HepG2 (cell line): ENCODE measurements around the gene FBXO2. TPM values are rescaled to one million over a fixed set of nuclear protein-coding genes. Genes with fewer than 3 reads are reported as not detected.
A peak's percentile ranks its signal among the peaks of the same experiment; 100 is the strongest.

Experiments
- DNMT1 ChIP-seq: sonication (generic); formaldehyde crosslinking; IDR thresholded peaks from 2 replicates; pipeline ENCODE4 v1.5.1; 2020; ENCODE audit warnings: mild to moderate bottlenecking, missing genetic modification reagents
- GATAD2A ChIP-seq: IDR thresholded peaks from 2 replicates; pipeline ENCODE4 v1.6.1; 2016
- HNF4A ChIP-seq: sonication (generic); formaldehyde crosslinking; IDR thresholded peaks from 2 replicates; pipeline ENCODE4 v1.4.0; 2020; ENCODE audit warnings: missing genetic modification reagents
- MLLT10 ChIP-seq: sonication (generic); formaldehyde crosslinking; IDR thresholded peaks from 2 replicates; pipeline ENCODE4 v1.4.0; 2020; ENCODE audit warnings: missing genetic modification reagents
- MYNN ChIP-seq: sonication (generic); formaldehyde crosslinking; IDR thresholded peaks from 2 replicates; pipeline ENCODE4 v1.4.0; 2020; ENCODE audit warnings: mild to moderate bottlenecking, low read depth, missing genetic modification reagents
- RNF219 ChIP-seq: sonication (generic); formaldehyde crosslinking; IDR thresholded peaks from 2 replicates; pipeline ENCODE4 v1.5.0; 2020; ENCODE audit warnings: mild to moderate bottlenecking, missing genetic modification reagents
- SMYD3 ChIP-seq: sonication (generic); formaldehyde crosslinking; IDR thresholded peaks from 2 replicates; pipeline ENCODE4 v1.8.1; 2023; ENCODE audit warnings: mild to moderate bottlenecking, missing genetic modification reagents
- TFAP4 ChIP-seq: sonication (generic); IDR thresholded peaks from 2 replicates; pipeline ENCODE4 v1.6.1; 2016; ENCODE audit warnings: low read depth, borderline replicate concordance
- TFDP2 ChIP-seq: sonication (generic); formaldehyde crosslinking; IDR thresholded peaks from 2 replicates; pipeline ENCODE4 v1.4.0; 2020; ENCODE audit warnings: missing genetic modification reagents
- TIGD3 ChIP-seq: sonication (generic); formaldehyde crosslinking; IDR thresholded peaks from 2 replicates; pipeline ENCODE4 v1.5.1; 2020; ENCODE audit warnings: mild to moderate bottlenecking, missing genetic modification reagents, borderline replicate concordance
- ZNF10 ChIP-seq: sonication (generic); formaldehyde crosslinking; IDR thresholded peaks from 2 replicates; pipeline ENCODE4 v1.4.0; 2020; ENCODE audit warnings: mild to moderate bottlenecking, low read depth, missing genetic modification reagents, borderline replicate concordance
- ZNF234 ChIP-seq: sonication (generic); formaldehyde crosslinking; conservative IDR thresholded peaks from 2 replicates; pipeline ENCODE4 v1.5.1; 2020; ENCODE audit warnings: mild to moderate bottlenecking, missing genetic modification reagents
- ZNF333 ChIP-seq: sonication (generic); formaldehyde crosslinking; IDR thresholded peaks from 2 replicates; pipeline ENCODE4 v1.4.0; 2020; ENCODE audit warnings: mild to moderate bottlenecking, missing genetic modification reagents, borderline replicate concordance
- ZNF530 ChIP-seq: sonication (generic); formaldehyde crosslinking; IDR thresholded peaks from 2 replicates; pipeline ENCODE4 v1.5.0; 2020; ENCODE audit warnings: low read depth, mild to moderate bottlenecking, missing genetic modification reagents
- ZNF773 ChIP-seq: sonication (generic); formaldehyde crosslinking; IDR thresholded peaks from 2 replicates; pipeline ENCODE4 v1.4.0; 2020; ENCODE audit warnings: missing genetic modification reagents, borderline replicate concordance
- polyA plus RNA-seq, 8 experiments: library from polyadenylated mRNA; depleted of rRNA in 3 of 8; stranded (reverse) in 7 of 8; unstranded in 1 of 8; fragments of >200 nt; fragmentation: Illumina TruSeq in 4 of 8; extraction: Trizol in 4 of 8; gene quantifications; 2 replicates each; pipeline versions ENCODE4 v1.2.1 to v1.2.3, GENCODE V29; 2011 to 2016; ENCODE audit warnings: low read depth in 4 of 8, missing spikeins in 1 of 8, mixed read lengths in 1 of 8; ENCODE audit not compliant: insufficient read depth in 1 of 8
- total RNA-seq, 5 experiments: library from RNA; depleted of rRNA; stranded (reverse); fragments of >200 nt; fragmentation: Illumina TruSeq; extraction: Trizol; gene quantifications; 2 replicates each; pipeline ENCODE4 v1.2.3, GENCODE V29; 2016; ENCODE audit warnings: low read depth in 1 of 5
- TF ChIP-seq, protein P1 (sequence below): sonication (generic); formaldehyde crosslinking; IDR thresholded peaks from 2 replicates; pipeline ENCODE4 v1.5.0; 2020; ENCODE audit warnings: mild to moderate bottlenecking, missing genetic modification reagents, borderline replicate concordance
- TF ChIP-seq, protein P2 (sequence below): sonication (generic); formaldehyde crosslinking; IDR thresholded peaks from 2 replicates; pipeline ENCODE4 v1.8.0; 2022; ENCODE audit warnings: mild to moderate bottlenecking, missing genetic modification reagents, moderate library complexity
- TF ChIP-seq, protein P3 (sequence below): sonication (generic); formaldehyde crosslinking; IDR thresholded peaks from 2 replicates; pipeline ENCODE4 v1.5.0; 2020; ENCODE audit warnings: mild to moderate bottlenecking, missing genetic modification reagents, moderate library complexity

FBXO2 gene
- total and polyA plus RNA-seq, 2 of the 13 experiments (the other 11 are each of a cell fraction or from before 2014, with no cell fraction given): 79.3 to 112 TPM

DNA sequence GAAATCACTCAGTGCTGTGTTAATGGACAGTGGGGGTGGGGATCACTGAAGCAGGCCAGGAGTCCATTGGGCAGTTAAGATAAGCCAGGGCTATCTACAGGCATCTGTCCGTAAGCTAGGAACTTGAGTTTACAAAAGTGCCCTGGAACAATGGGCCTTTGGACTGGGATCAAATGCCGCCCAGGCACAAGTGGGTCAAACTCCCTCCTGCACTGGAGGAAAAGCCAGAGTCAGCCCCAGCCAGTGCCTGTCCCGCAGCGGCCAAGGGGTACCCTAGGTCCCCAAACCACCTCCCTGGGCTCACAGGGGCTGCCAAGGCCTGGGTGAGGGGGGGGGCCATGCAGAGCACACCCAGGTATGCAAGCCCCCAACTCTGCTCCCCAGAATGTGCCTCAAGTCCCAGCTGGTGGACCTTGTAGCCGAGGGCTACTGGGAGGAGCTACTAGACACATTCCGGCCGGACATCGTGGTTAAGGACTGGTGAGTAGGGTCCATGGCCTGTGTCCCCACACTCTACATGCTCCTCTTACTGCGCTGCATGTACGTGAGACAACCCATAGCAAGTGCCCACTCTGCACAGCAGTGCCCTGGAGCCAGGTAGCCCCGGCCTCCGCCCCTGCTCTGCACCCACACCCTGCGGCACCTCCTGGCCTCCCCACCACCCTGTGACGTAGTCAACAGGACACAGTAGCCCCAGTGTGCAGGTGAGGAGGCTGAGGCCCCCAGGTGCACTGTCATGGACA, 17.5 kb upstream of the FBXO2 start (continued):
- TF ChIP-seq, protein P1, sequence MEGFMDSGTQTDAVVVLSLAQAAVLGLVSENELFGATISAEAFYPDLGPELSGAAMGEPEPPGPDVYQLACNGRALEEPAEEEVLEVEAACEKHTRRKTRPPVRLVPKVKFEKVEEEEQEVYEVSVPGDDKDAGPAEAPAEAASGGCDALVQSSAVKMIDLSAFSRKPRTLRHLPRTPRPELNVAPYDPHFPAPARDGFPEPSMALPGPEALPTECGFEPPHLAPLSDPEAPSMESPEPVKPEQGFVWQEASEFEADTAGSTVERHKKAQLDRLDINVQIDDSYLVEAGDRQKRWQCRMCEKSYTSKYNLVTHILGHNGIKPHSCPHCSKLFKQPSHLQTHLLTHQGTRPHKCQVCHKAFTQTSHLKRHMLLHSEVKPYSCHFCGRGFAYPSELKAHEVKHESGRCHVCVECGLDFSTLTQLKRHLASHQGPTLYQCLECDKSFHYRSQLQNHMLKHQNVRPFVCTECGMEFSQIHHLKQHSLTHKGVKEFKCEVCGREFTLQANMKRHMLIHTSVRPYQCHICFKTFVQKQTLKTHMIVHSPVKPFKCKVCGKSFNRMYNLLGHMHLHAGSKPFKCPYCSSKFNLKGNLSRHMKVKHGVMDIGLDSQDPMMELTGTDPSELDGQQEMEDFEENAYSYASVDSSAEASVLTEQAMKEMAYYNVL (CRISPR knock-in tag): peak; percentile 68; the same call in 1 of the 2 replicates
- no peak for TF ChIP-seq ZNF10 (CRISPR knock-in tag)
- no peak; the same call in none of the 2 replicates for TF ChIP-seq TFDP2 (CRISPR knock-in tag)
- no peak for TF ChIP-seq TIGD3 (CRISPR knock-in tag)
- no peak for TF ChIP-seq ZNF333 (CRISPR knock-in tag)
- TF ChIP-seq MYNN: no peak
- peak; percentile 54; the same call in 1 of the 2 replicates for TF ChIP-seq DNMT1 (CRISPR knock-in tag)
- TF ChIP-seq ZNF234 (CRISPR knock-in tag): no peak
- no peak for TF ChIP-seq MLLT10 (CRISPR knock-in tag)
- TF ChIP-seq, protein P2, sequence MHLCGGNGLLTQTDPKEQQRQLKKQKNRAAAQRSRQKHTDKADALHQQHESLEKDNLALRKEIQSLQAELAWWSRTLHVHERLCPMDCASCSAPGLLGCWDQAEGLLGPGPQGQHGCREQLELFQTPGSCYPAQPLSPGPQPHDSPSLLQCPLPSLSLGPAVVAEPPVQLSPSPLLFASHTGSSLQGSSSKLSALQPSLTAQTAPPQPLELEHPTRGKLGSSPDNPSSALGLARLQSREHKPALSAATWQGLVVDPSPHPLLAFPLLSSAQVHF: no peak
- no peak for TF ChIP-seq RNF219 (CRISPR knock-in tag)
- TF ChIP-seq SMYD3 (CRISPR knock-in tag): 0 out of 2 replicates have a peak, but pooled peaks have one; percentile 50
- no peak for TF ChIP-seq ZNF773 (CRISPR knock-in tag)
- no peak for TF ChIP-seq ZNF530 (CRISPR knock-in tag)
- TF ChIP-seq HNF4A (CRISPR knock-in tag): peak; percentile 97
- peak; percentile 88 for TF ChIP-seq TFAP4
- TF ChIP-seq, protein P3, sequence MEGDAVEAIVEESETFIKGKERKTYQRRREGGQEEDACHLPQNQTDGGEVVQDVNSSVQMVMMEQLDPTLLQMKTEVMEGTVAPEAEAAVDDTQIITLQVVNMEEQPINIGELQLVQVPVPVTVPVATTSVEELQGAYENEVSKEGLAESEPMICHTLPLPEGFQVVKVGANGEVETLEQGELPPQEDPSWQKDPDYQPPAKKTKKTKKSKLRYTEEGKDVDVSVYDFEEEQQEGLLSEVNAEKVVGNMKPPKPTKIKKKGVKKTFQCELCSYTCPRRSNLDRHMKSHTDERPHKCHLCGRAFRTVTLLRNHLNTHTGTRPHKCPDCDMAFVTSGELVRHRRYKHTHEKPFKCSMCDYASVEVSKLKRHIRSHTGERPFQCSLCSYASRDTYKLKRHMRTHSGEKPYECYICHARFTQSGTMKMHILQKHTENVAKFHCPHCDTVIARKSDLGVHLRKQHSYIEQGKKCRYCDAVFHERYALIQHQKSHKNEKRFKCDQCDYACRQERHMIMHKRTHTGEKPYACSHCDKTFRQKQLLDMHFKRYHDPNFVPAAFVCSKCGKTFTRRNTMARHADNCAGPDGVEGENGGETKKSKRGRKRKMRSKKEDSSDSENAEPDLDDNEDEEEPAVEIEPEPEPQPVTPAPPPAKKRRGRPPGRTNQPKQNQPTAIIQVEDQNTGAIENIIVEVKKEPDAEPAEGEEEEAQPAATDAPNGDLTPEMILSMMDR (CRISPR knock-in tag): no peak
- TF ChIP-seq GATAD2A: peak; percentile 45; the same call in 1 of the 2 replicates
